GM19397 (cell line): ENCODE data around the gene C19orf47.
"Not testable (repeated sequence)": the region's sequence is repeated elsewhere in the genome, so short reads cannot be mapped to it uniquely, and the experiment has no call there.

Source experiments
- ATAC-seq: cut with Tn5 transposase; IDR thresholded peaks from one replicate; pipeline ENCODE4 v1.9.1; 2021; ENCODE audit warnings: mild to moderate bottlenecking, moderate library complexity; ENCODE audit not compliant: unreplicated experiment

The C19orf47 gene

DNA sequence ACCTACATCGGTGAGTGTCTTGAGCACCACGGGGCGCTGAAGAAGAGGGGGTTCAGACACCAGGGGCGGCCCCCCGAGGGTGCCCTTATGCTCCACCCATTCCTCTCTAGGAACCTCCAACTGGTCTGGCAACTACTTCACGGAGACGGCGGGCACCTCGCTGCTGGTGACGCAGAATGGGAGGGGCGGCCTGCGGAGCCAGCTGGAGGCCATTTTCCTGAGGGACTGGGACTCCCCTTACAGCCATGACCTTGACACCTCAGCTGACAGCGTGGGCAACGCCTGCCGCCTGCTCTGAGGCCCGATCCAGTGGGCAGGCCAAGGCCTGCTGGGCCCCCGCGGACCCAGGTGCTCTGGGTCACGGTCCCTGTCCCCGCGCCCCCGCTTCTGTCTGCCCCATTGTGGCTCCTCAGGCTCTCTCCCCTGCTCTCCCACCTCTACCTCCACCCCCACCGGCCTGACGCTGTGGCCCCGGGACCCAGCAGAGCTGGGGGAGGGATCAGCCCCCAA, 29.7 kb upstream of the C19orf47 start:
- ATAC-seq = no peak

DNA sequence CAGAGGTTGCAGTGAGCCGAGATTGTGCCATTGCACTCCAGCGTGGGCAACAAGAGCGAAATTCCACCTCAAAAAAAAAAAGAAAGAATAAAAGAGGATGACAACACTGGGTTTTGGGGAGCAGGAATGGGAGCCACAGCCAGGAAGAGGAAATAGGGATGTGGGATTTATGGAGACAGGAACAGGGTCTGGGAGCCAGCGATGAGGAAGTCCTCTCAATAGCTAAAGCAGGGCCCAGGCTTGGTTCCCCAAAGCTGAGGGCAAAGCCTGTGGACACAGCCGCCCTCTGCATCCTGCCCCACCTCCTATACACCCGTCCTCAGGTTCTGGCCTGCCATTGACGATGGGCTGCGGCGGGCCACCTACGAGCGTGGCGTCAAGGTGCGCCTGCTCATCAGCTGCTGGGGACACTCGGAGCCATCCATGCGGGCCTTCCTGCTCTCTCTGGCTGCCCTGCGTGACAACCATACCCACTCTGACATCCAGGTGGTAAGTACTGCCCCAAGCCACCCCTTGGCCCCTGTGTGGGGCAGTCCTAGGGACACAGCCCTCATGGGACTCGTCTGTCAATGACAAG, 28.2 kb upstream of the C19orf47 start:
- ATAC-seq = no peak

DNA sequence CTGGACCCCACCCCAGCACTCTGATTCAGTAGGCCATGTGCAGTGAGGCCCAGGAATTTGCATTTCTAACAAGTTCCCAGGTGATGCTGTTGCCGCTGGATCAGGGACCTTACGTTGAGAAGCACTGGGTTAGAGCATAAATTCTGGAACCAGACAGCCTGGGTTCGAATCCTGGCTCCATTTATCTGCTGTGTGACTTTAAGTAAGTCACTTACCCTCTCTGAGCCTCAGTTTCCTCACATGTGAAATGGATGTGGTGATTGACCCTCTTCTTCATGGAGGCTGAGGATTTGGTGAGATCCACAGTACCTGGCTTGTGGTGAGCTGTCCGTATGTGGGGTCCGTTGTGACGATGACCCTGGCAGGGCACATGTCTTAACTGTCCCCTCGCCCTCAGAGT, 25.9 kb upstream of the C19orf47 start:
- ATAC-seq = no peak

DNA sequence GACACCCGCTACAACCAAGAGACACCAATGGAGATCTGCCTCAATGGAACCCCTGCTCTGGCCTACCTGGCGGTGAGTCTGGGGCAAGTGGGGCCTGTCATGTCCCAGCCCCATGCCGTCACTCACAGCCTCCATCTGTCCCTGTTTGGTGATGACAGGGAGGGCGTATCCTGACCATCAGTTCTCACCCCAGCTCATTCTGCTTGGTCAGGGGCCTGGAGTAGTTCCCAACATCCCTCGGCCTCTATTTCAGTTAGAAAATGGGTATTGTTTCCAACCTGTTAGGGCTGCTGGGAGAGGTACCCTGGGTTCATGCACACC, 23.6 kb upstream of the C19orf47 start:
- ATAC-seq = no peak

DNA sequence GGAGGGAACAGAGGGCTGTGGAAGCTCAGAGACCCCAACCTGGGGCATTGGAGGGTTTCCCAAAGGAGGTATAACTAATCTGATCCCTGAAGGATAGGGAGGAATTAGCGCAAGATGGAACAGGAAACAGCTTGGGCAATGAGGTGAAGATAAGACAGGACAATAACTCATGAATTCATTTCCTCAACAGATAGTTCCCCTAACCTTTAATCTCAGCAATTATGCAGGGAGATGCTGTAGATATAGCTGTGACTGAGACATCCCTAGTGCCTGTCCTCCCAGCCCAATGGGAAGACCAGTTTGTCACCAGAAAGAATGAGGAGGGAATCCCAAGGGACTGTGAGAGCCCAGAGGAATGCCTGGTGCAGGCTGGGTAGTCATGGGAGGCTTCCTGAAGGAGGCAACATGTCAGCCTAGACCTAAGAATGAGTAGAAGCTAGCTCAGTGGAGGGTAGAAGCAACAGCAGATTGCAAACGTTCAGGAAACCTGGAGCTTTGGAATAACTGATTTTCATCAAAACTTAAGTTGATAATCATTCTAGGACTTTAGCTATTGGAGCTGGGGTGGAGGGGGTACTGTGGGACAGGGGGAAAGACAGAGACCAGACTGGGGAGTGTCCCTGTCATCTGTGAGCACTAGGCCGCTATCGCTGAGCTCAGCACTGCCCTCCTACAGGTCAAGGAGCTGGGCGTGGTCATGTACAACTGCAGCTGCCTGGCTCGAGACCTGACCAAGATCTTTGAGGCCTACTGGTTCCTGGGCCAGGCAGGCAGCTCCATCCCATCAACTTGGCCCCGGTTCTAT, 23.0 kb upstream of the C19orf47 start:
- ATAC-seq = no peak

DNA sequence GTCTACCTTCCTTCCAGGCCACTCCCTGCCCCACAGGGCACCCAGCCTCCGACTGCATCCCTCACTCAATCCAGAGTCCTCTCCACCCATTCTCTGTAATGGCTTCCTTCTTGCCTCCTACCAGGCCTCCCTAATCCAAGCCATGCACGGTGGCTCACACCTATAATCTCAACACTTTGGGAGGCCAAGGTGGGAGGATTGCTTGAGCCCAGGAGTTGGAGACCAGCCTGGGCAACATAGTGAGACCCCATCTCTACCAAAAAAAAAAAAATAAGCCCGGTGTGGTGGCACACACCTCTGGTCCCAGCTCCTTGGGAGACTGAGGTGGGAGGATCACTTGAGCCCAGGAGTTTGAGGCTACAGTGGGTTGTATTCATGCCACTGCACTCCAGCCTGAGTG, 22.1 kb upstream of the C19orf47 start:
- ATAC-seq = not testable (repeated sequence)

DNA sequence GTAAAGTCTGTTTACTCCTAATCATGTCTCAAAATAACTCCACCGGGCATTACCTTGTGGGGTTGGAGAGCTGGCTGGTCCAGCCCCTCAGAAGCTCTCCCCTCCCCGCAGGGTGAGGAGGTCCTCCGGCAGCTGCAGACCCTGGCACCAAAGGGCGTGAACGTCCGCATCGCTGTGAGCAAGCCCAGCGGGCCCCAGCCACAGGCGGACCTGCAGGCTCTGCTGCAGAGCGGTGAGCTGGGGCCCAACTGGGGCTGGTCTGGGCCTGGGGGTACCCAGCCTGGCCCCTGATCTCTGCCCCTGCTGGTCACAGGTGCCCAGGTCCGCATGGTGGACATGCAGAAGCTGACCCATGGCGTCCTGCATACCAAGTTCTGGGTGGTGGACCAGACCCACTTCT, 21.6 kb upstream of the C19orf47 start:
- ATAC-seq = no peak

DNA sequence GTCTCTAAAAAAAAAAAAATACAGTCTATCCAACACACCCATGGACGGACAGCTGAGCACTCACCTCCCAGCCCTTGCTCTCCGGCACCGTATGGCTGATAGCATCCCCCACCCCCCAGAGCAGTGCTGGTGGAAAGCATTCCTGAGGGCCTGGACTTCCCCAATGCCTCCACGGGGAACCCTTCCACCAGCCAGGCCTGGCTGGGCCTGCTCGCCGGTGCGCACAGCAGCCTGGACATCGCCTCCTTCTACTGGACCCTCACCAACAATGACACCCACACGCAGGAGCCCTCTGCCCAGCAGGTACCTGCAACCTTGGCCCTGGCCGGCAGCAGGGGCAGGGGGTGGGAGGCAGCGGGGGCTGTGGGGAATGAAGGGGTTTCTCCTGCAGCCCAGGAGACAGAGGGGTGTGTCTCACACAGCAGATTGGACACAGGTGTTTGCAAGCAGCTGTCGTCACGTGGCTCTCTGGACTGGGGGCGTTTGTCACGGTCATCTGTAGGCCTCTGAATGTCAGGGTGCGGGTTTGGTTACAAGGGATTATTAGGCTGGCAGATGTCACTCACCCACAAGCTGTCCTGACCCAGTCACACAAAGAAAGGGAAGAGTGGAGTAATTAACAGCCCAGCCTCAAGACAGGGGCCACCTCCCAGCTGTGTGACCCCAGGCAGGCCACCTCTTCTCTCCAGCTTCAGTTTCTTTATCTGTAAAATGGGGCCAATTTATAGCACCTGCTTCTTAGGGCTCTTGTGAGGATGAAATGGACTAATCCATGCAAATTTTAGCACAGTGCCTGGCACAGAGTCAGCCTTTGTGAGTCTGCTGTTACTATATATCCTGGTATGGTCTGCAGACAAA, 19.6 kb upstream of the C19orf47 start:
- ATAC-seq = no peak

DNA sequence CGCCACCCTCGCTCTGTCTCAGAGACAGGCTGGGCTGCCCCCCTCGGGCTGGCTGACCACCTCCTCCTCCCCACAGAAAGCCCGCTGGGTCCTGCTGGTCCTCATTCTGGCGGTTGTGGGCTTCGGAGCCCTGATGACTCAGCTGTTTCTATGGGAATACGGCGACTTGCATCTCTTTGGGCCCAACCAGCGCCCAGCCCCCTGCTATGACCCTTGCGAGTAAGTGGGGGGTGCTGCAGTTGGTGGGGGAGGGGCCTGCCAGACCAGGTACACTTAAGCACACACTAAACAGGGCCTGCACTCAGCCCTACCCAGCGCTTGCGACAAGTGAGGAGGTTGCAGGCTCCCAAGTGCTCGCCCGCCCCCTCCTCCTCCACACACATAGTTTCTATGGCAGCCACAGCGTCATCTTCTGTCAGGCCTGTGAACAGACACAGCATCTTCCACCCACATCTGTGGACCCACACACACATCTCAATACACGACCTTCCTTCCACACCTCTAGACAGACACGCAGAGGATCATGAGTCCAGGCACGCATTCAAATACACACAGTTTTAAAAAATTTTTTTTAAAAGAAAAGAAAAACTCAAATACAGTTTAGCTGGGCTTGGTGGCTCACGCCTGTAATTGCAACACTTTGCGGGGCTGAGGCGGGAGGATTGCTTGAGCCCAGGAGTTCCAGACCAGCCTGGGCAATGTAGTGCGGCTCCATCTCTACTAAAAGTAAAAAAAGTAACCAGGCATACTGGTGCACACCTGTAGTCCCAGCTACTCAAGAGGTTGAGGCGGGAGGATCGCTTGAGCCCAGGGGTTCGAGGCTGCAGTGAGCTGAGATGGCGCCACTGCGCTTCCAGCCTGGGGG, 18.7 kb upstream of the C19orf47 start:
- ATAC-seq = no peak

DNA sequence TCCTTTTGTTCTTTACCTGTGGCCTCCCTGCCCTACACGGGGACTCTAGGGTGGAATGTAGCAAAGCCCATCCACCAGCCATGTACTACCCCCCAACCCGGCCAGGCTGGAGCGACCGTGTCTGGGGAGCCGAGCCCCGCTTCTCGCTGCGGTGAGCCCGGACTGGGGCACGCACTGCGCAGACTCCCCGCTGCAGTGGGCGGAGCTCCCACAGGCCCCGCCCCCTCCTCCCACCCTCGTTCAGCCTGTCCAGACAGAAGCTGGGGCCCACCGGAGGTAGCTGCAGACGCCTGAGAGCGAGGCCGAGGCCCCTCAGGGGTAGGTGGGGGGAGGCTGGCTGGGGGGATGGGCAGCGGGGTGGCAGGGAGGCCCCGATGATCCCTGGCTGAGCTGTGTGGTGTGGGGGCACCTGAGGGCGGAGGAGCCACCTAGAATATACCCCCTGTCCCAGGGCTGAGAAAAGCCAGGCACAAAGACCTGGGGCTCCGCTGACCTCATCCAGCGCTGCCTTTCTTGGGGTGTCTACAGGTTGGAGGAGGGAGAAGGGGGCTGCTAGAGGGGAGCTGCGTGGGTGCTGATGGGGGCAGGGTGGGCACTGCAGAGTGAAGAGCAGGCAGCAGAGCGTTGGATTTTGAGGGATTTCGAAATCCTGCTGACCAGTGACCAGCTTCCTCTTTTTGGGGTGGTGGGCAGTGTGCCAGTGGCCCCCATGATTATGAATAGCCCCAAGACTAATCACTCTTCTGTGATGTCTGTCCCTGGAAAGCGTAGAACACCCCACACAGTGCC, 17.6 kb upstream of the C19orf47 start:
- no peak for ATAC-seq

DNA sequence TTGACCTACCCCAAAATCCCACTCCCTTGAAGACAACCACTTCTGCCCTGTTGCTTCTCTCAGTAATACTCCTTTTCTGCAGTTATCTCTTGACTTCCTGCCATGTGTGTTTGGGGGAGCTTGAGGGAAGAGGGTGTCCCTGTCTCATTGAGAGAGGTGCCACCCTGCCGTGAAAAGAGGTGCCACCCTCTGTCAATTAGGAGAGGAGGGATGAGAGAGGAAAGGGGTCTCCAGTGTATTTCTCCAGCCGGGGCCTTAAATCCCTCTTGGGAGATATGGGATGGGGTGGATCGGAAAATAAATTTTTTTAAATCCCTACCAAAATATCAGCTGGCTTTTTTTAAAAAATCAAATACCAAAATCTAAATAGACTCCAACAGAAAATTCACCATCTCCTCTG, 16.8 kb upstream of the C19orf47 start:
- ATAC-seq = no peak

DNA sequence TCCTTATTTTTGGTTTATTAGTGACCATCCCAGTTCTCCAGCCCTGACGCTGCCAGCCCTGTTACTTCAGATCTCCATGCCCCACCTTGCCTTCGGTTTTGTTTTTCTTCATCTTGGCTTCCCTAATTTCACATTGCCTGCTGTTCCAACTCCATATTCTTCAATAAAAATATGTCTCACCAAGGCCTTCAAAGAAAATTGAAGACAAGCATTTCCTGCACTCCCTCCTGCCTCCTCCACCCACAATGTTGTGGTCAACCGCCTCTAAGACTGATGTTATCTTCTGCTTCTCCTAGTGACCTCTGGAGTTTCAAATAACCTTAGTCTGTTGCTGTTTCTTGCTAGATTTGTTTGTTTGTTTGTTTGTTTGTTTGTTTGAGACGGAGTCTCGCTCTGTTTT, 14.9 kb upstream of the C19orf47 start:
- no peak for ATAC-seq

DNA sequence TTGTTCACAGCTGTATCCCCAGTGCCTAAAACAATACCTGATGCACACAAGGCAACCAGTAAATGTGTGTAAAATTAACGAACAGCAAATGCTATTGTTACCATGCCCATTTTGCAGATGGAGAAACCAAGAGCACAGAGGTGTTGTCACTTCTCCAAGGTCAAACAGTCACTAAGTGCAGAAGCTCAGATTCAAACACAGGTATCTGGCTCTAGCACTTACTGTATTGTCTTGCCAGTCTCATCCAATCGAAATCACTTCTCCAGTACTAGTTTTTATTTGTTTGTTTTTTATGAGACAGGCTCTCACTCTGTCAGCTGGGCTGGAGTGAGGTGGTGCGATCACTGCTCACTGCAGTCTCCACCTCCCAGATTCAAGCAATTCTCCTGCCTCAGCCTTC, 14.0 kb upstream of the C19orf47 start:
- no peak for ATAC-seq

DNA sequence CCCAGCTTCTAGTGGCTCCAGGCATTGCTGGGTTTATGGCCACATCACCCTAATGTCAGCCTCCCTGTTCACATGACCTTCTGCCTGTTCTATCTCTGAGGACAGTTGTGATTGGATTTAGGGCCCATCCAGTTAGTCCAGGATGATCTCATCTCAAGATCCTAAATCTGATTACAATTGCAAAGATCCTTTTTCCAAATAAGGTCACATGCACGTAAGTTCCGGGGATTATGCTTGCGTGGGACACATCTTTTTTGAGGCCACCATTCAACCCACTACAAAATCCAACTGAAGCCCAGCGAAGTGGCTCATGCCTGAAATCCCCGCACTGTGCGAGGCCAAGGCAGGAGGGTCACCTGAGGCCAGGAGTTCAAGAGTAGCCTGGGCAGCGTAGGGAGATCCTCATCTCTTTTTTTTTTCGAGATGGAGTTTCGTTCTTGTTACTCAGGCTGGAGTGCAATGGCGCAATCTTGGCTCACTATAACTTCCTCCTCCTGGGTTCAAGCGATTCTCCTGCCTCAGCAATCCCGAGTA, 12.6 kb upstream of the C19orf47 start:
- no peak for ATAC-seq

DNA sequence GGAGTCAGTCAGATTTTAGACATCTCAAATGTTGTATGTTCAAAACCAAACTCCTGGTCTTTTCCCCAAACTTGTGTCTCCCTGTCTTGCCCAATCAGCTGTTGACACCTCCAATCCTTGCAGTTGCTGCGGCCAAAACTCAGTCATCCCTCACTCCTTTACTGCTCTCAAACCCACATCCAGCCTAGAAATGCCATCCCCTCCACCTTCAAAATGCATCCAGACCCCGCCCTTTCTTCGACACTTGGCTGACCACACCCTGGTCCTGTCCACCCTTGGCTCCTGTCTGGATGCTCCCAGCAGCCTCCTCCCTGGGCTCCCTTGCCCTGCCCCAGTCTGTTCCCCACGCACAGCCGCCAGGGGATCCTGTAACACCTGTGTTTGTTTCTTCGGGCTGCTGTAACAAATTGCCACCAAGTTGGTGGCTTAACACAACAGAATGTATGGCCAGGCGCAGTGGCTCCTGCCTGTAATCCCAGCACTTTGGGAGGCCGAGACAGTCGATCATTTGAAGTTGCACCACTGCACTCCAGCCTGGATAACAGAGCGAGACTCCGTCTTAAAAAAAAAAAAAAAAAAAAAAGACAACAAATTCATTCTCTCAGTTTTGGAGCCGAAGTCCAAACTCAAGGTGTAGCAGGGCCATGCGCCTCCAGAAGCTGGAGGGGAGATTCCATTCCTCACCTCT, 12.0 kb upstream of the C19orf47 start:
- no peak for ATAC-seq

DNA sequence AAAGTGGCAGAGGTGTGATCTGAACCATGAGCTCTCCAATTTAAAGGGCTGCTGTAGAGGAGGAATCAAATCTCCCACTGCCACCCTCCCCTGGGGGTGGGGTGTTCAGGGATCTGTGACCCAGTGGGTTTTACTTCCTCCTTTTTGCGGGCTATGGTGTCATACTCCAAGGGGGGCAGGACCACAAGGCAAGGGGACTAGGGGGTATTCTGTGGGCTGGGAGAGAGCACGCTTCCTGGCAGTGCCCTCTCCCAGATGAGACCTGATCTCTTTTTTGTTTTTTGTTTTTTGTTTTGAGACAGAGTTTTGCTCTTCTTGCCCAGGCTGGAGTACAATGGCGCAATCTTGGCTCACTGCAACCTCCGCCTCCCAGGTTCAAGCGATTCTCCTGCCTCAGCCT, 10.6 kb upstream of the C19orf47 start:
- no peak for ATAC-seq

DNA sequence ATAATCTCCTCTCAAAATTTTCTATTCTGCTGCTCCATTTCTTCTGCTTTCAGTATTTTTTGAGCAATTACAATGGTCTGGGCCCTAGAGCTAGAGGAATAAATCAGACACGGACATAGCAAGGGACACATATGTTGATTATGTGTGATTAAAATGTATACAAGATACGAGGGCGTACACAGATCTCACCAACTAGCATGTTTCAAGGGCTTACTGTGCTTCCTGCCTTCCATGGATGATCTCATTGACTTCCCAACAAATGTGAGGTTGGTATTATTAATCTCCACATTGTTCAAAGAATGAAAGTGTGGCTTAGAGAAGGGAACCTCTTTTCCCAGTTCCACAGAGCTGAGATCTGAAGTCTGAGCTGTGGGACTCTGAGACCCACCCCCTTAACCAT, 9.4 kb upstream of the C19orf47 start:
- no peak for ATAC-seq

DNA sequence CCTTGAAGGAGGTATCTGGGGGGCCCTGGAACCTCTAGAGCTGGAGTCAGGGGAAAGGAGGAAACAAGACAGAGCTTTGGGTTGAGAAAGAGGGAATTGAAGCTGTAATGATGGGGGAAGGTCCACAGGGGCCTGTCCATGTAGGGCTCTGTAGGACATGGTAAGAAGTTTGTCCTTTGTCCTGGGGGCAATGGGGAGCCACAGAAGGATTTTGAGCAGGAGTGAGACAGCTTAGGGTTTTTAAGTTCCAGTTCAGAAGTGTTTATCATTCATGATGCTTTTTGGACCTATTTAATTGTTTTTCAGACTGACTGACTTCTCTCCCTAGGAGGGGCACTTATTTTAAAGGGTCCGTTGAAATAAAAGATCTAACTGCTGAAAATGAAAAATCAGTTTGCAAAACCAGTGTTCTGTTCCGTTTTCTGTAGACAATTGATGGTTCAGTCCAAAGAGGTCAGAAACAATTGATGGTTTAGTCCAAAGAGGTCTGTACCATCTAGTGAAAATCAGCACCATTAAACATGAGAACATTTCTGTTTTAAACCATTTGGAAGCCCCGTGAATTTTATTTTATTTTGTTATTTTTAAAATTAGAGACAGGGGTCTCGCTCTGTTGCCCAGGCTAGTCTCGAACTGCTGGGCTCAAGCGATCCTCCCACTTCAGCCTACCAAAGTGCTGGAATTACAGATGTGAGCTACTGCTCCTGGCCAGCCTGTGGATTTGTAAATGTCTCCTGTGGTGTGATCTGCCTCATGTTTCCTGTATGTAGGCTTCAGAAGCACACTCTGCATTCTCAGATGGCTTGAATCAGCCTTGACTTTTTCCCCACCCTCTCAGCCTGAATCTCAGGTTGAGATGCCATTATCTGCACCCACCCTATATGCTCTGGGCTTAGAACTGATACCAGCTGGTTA, 8.7 kb upstream of the C19orf47 start:
- no peak for ATAC-seq
